Stimulated activated CD4-positive, alpha-beta T cell treated with anti-CD3 and anti-CD28 coated beads, TNF-alpha, amount 100 ng/mL, for 4 hours (primary cell): ENCODE results near the gene TMEM248.
"Not testable (repeated sequence)": the region's sequence is repeated elsewhere in the genome, so short reads cannot be mapped to it uniquely, and the experiment has no call there.

Experiments
- DNase-seq, 3 experiments: peaks; one replicate each; pipeline ENCODE4 v3.0.0-alpha.2; 2020; ENCODE audit warnings: low read depth in 3 of 3

TMEM248 gene

DNA sequence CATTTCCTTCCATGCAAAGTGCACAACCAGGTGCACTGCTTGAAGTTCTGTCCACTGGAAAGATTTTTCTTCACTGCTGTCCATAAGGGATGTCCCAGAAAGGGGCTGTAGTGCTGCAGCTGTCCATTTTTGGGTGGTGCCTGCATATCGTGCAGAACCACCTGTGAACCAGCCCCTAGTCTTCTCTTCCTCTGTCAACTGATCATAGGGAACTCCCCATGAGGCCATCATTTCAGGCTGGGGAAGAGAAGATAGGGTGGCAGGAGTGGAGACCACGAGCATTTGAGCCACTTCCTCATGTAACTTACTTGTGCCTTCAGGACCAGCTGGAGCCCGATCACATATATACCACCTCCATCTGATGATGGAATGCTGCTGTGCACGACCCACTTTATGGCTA, 12.4 kb upstream of the TMEM248 start:
- DNase-seq: not testable (repeated sequence)

DNA sequence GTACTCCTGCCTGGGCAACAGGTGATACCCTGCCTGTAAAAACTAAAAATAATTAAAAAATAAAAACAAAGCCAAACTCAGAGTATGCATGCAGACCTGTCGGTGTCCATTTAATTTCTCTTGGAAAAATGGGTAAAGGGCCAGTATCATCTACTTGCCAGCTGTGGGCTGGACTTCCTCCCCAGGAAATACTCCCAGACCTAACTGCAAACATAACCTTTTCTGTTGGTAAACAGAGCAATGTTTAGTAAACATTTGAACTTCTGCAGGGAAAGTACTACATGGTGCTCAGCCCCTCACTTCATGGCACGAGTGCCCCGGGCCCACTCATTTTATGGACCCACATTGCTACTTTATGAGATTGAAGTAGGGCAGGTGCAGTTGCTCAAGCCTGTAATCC, 10.2 kb upstream of the TMEM248 start:
- DNase-seq: no peak

GRCh38 chr7:66911191-66911590, 9.8 kb upstream of the TMEM248 start:
- DNase-seq: not testable (repeated sequence)

DNA sequence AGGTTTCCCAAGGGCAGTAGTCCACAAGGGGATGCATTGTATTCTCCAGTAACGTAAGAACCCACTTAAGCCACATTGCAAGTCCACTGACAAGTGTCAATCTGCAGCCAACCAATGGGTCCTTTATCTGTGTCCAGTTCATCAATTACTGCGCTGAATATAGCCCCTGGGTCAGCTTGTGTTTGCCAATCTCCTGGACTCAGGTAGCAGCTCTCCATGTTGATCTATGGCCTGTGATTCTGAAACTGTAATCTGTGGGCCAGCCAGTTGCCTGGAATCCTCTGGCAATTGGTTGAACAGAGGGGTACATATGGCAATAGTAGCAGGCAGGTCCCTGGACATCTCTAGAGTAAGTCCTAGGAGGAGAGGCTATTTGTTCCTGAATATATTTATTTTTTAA, 8.8 kb upstream of the TMEM248 start:
- DNase-seq: no peak

DNA sequence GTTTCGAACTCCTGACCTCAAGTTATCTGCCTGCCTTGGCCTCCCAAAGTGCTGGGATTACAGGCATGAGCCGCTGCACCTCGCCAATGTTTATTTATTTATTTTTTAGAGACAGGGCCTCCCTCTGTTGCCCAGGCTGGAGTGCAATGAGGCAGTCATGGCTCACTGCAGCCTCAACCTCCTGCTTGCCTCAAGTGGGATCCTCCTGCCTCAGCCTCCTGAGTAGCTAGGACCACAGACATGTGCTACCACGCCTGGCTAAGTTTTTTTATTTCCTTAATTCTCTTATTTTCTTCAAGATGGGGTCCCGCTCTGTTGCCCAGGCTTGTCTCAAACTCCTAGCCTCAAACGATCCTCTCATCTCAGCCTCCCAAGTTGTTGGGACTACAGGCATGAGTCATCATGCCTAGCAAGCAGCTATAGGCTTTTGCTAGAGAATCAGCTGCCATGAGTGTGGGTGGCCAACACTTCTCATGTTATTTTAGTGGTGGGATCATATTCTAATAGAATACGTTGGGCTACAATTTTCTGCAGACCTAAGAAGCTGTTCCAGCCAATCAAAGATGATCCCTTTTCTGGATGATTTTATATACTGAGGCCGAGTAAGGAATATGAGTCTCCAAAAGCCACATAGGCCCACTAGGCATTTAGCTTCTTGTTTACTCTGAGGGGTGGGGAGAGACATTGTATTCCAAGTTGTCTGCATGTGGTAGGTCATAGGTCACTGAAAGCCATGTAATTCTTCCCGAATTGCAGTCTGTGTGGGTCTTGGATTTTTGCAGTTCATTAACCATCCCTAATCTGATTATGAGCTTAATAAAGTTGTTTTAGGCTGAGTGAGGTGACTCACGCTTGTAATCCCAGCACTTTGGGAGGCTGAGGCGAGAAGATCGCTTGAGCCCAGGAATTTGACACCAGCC, 7.6 kb upstream of the TMEM248 start:
- DNase-seq: no peak

- not testable (repeated sequence) for DNase-seq
Measured at GRCh38 chr7:66917904-66918303, 3.1 kb upstream of the TMEM248 start.

GRCh38 chr7:66919304-66919703, 1.7 kb upstream of the TMEM248 start:
- DNase-seq: no peak

GRCh38 chr7:66919704-66920103, 1.3 kb upstream of the TMEM248 start:
- DNase-seq: no peak

DNA sequence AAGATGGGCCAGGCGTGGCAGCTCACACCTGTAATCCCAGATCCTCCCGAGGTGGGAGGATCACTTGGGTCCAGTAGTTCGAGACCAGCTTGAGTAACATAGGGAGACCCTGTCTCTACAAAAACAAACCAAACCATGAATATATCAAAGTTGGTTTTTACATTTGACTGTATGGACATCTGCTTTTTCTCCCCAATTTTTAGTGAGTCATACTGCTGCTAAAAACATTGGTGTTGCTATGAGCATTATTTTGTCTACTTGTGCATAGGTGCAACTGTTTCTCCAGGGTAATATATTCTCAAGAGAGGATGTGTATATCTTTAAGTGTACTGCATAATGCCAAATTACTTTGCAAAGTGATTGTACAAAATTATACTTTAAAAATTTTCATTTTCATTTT, 769 bp upstream of the TMEM248 start:
- no peak for DNase-seq

DNA sequence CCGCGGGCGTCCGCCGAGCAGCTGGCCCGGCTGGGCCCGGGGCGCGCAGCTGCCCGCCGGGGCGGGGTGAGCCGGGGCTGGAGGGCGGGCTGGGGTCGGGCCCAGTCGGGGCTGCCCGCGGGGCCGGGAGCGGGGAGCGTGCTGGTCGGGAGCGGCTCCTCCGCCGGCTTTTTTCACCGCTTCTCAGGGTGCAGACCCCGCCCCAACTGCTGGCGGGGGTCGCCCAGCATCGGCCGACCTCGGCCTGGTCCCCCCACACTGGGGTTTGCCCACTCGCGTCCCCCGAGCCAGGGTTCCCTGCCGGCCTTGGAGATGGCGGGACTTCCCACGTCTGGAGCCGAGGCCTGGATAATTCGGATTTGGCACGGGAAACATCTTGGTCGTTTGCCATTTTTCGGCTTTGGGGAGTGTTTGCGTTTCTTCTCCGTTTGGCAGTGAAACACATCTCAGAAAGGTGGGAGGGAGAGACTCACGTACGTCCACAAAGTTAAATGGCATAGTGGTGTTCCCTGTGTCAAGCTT, 432 bp downstream of the TMEM248 start:
- peak in 1 of 3 experiments; percentile 12 for DNase-seq

GRCh38 chr7:66921918-66922486, 977 bp downstream of the TMEM248 start:
- DNase-seq: no peak

DNA sequence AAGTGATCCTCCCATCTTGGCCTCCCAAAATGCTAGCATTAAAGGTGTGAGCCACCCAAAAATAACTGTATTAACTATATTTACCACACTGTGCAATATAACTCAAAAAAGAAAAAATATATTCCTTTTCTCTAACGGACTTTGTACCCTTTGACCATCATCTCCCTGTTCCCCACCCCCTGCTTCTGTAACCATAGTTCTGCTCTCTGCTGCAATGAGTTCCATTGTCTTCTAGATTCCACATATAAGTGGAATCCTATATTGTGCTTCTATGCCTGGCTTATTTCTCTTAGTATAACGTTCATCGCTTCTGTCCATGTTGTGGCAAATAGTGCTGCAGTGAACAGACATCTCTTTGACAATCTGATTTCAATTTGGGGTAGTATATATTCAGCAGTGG, 4.2 kb downstream of the TMEM248 start:
- DNase-seq: no peak

GRCh38 chr7:66927348-66927948, 6.4 kb downstream of the TMEM248 start:
- no peak for DNase-seq

DNA sequence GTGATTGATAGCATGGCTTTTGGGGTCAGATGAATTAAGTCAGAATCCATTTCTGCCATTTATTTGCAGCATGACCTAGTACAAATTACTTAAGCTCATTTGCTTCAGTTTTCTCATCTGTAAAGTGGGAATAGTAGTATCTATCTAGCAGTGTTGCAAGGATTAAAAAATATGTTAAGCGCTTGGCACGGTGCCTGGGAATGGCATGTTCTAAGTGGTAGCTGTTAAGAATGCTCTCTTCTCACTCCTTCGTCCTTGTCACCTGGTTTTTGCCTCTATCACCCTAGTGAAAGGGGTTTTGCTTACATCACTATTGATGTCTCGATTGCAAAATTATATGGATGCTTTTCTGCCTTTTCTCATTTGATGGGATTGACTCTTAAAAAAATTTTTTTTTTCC, 7.4 kb downstream of the TMEM248 start:
- DNase-seq: no peak

GRCh38 chr7:66929165-66929564, 8.1 kb downstream of the TMEM248 start:
- DNase-seq: no peak

DNA sequence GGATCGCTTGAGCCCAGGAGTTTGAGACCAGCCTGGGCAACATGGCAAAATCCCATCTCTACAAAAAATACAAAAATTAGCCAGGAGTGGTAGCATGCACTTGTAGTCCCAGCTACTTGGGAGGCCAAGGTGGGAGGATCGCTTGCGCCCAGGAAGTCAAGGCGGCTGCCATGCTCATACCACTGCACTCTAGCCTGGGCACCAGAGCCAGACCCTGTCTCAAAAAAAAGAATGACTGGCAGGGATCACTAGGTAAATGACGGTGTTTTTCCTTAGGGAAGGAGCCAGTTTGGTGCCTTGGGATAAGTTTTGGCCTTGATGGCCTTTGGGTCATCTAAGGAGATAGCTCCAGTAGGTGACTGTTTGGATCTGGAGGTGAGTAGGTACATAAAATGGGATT, 8.9 kb downstream of the TMEM248 start:
- DNase-seq: no peak

GRCh38 chr7:66930341-66930740, 9.3 kb downstream of the TMEM248 start:
- DNase-seq: no peak

- DNase-seq: no peak
Measured at GRCh38 chr7:66933469-66933868, 12.4 kb downstream of the TMEM248 start.

GRCh38 chr7:66937940-66938339, 16.9 kb downstream of the TMEM248 start:
- DNase-seq: no peak

DNA sequence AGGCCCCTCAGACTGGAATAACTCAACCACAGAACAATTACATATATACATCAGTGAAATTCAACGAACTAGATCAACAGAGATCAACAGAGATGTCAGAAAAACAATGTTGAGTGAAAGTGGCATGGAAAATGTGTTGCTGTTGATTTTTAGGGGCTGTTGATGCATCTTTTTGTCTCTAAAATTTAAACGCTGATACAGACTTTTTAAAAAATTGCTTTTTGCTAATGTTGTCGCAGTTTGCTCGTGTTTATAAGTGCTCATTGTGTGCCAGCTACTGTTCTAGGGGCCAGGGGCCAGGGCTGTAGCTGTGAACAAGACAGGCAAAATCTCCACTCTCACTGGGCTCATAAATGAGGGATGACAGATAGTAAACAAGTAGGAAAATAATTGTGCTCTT, 18.3 kb downstream of the TMEM248 start:
- no peak for DNase-seq

GRCh38 chr7:66946545-66946944, 25.5 kb downstream of the TMEM248 start:
- no peak for DNase-seq

- no peak for DNase-seq
Measured at GRCh38 chr7:66948480-66949109, 27.6 kb downstream of the TMEM248 start.
